Cardiac septum (tissue), 1 donor: ENCODE results near the gene GAK. TPM values are rescaled to one million over a fixed set of nuclear protein-coding genes. Genes with fewer than 3 reads are reported as not detected.
"Not testable (repeated sequence)": the region's sequence is repeated elsewhere in the genome, so short reads cannot be mapped to it uniquely, and the experiment has no call there.

Source experiments
- DNase-seq: peaks from one replicate; pipeline ENCODE4 v3.0.0-alpha.2; 2020; ENCODE audit warnings: low spot score
- intact Hi-C: fragments of 100-400 bp; cut with DNase I; formaldehyde crosslinking; loops from one replicate; pipeline ENCODE4 v1.14.0; 2022
- total RNA-seq: library from RNA; stranded (reverse); fragmentation: NEBNext Ultra II Directional; extraction: Animal tissue kit (Norgen Biotek cat#: 25700); gene quantifications from one replicate; pipeline ENCODE4 v1.2.1, GENCODE V29; 2021
- donor health status: DM: no; HTN: no; CAD: no.

GAK gene
- total RNA-seq, 1 donor from 2014 or later = 36.1 TPM

GRCh38 chr4:808860-809570 is 123.1 kb downstream of the GAK start:
- DNase-seq = no peak
- intact Hi-C loops = no loop called here

- no peak for DNase-seq
- intact Hi-C loops = no loop called here
Observed at GRCh38 chr4:807792-808191, 124.3 kb downstream of the GAK start.

- DNase-seq, intact Hi-C loops: not testable (repeated sequence)
Observed at GRCh38 chr4:806979-807378, 125.1 kb downstream of the GAK start.

GRCh38 chr4:804804-805203 is 127.3 kb downstream of the GAK start:
- DNase-seq = no peak

GRCh38 chr4:803884-804283 is 128.2 kb downstream of the GAK start:
- intact Hi-C loops = no loop called here
- DNase-seq = no peak

More at GRCh38 chr4:804804-805203, 127.3 kb downstream of the GAK start:
- intact Hi-C loops = no loop called here

GRCh38 chr4:801436-802124 is 130.5 kb downstream of the GAK start:
- no peak for DNase-seq
- intact Hi-C loops = no loop called here

Other genes with a start within 250 kb of the GAK start
- gene SLC49A3, start 243.2 kb downstream of the GAK start, total RNA-seq = 12.1 TPM
- gene PCGF3, start 226.5 kb downstream of the GAK start, total RNA-seq = 24.3 TPM
- 9.4 TPM for gene CPLX1, start 106.2 kb downstream of the GAK start, total RNA-seq
- gene TMEM175, start 144 bp upstream of the GAK start, total RNA-seq = 22.7 TPM
- gene DGKQ, start 41.3 kb upstream of the GAK start, total RNA-seq = 5.2 TPM
- 12.9 TPM for gene IDUA, start 54.7 kb upstream of the GAK start, total RNA-seq
- 0.22 TPM for gene SLC26A1, start 61.1 kb upstream of the GAK start, total RNA-seq
- gene FGFRL1, start 79.3 kb upstream of the GAK start, total RNA-seq = 28.1 TPM
- gene RNF212, start 181.2 kb upstream of the GAK start, total RNA-seq = 1.4 TPM
- 19.8 TPM for gene SPON2, start 240.3 kb upstream of the GAK start, total RNA-seq